Measurements from ENCODE around the gene HM13.
"Not testable (repeated sequence)": the region's sequence is repeated elsewhere in the genome, so short reads cannot be mapped to it uniquely, and the experiment has no call there.

Gene HM13

DNA sequence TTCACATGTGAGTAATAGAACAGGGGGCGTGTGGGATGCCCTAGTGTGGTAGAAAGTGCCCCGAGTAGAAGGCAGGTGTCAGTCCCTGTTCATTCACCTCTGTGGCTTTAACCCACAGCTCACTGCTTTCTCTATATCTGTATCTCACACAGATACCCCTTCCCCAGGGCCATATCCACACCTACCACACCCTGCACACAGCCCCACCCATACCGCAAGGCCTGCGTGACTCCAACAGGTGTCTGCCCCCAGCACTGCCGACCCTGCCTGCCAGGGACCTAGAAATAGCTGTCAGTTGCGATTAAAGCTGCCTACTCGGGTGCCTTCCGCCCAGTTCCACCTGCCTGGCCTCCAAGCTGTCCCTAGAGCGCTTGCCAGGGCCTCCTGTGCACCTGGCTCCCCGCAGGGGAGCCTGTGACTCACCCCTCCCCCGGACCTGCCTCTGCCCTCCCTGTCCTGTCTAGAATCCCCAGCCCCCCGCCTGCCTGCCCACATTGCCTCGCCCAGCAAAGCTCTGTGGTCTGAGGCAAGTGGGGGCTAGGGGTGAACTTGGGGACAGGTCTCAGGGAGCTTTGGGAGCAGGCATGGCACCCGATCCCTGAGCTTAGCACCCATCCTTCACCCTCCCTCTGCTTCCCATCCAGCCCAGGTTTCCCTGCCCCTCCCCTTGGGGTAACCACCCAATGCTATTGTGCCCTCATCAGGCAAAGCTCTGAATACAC is 52.6 kb downstream of the HM13 start:
- Mint-ChIP-seq H3K27ac (peak overlapping the region in 1 of 2 donors; percentile 81), H3K4me3 (no peak overlapping the region), H3K4me1 (peaks cover 41% of the 10 kb centered on the region), H3K9me3 (no peaks in the 10 kb centered on the region), H3K27me3 (no peaks in the 10 kb centered on the region)
- DNase-seq (no peak), ATAC-seq (peak; percentile 35)

DNA sequence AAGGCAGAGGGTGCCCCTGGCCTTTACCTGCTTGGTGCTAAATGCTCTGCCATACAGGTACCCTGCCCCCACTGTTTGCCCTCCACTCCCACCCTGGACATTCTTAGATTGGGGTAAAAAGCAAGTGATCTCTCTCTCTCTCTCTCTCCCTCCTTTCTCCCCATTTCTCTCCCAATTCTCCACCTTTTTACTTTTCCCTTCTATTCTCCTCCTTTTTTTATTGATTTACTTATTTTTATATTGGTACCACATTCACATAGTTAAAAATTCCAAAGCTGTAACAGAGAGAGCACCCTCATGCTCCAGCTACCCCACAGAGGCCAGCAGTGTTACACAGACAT is 53.1 kb downstream of the HM13 start:
- no peak for ATAC-seq
- no peak overlapping the region for H3K4me3 Mint-ChIP-seq

DNA sequence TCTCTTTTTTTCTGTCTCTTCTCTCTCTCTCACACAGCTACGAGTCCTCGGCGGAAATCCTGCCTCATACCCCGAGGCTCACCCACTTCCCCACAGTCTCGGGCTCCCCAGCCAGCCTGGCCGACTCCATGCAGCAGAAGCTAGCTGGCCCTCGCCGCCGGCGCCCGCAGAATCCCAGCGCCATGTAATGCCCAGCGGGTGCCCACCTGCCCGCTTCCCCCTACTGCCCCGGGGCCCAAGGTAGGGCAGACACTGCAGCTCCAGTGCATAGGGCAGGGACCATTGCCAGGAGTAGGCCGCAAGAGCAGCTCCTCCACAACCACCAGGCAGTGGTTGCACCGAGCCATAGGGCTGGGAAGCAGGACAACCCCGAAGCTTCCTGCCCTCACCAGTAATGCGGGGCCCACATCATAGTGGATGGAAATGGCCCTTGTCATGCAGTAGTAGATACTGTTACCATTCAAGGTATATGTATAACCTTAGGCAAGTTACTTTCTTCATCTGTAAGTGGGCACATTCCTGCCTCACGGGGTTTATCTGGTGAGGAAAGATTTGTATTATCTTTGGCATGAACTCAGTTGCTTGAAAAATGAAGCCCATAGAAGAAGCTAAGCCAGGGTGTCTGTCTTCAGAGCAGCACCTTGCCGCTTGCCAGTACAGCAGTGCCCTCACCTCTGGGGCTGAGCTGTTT is 53.9 kb downstream of the HM13 start:
- no peaks in the 10 kb centered on the region for H3K27me3 Mint-ChIP-seq
- no peak overlapping the region for H3K4me3 Mint-ChIP-seq
- peaks cover 50% of the 10 kb centered on the region for H3K4me1 Mint-ChIP-seq
- DNase-seq (no peak), ATAC-seq (no peak)
- H3K27ac Mint-ChIP-seq = peak overlapping the region in 1 of 2 donors; percentile 71
- no peaks in the 10 kb centered on the region for H3K9me3 Mint-ChIP-seq

More for the DNA sequence above, 53.1 kb downstream of the HM13 start:
- Mint-ChIP-seq H3K27me3 (no peaks in the 10 kb centered on the region), H3K27ac (no peak overlapping the region), H3K4me1 (peaks cover 44% of the 10 kb centered on the region), H3K9me3 (no peaks in the 10 kb centered on the region)
- DNase-seq = no peak

DNA sequence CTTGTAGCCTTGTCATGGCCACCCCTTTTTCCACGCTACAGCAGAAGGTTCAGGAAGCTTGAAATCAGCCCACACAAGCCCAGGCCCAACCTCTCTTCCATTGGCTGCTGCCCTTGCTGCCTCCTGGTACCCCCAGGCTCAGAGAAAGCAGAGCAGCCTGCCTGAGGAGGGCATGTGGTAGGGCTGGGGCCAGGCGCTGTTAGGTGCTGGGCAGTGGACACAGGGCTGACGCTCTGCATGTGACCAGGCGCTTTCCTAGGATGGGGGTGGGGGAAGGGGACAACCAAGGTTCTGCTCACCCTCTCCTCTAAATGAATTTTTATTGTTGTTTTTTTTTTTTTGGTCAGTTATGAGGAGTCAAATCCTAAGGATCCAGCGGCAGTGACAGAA is 54.5 kb downstream of the HM13 start:
- no peak for DNase-seq
- H3K27me3 Mint-ChIP-seq = no peaks in the 10 kb centered on the region
- H3K27ac Mint-ChIP-seq = peak overlapping the region in 1 of 2 donors; percentile 71
- no peak for ATAC-seq
- H3K4me3 Mint-ChIP-seq = no peak overlapping the region
- no peaks in the 10 kb centered on the region for H3K9me3 Mint-ChIP-seq
- peaks cover 56% of the 10 kb centered on the region for H3K4me1 Mint-ChIP-seq

DNA sequence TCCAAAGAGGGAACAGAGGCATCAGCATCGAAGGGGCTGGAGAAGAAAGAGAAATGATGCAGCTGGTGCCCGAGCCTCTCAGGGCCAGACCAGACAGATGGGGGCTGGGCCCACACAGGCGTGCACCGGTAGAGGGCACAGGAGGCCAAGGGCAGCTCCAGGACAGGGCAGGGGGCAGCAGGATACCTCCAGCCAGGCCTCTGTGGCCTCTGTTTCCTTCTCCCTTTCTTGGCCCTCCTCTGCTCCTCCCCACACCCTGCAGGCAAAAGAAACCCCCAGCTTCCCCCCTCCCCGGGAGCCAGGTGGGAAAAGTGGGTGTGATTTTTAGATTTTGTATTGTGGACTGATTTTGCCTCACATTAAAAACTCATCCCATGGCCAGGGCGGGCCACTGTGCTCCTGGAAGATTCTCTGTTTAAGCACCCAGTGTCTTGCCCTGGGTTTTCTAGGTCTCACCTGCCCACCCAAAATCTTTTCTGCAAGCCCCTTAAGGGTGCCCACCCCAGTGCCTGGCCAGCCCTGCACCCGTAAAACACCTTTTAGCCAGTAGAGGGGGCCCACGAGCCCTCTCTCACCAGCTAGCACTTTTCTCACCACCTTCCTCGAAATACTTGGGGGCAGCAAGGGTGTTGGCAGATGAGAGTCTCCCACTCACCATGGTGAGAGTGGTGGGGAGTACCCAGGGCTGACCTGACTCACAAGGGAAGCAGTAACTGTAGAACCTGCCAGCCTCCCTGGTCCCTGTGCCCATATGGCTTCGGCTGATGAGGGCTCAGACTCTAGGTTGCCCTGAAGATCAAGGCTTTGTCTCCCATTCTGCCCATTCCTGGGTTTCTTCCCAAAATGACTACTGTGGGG is 55.1 kb downstream of the HM13 start:
- Mint-ChIP-seq H3K4me1 (peaks cover 61% of the 10 kb centered on the region), H3K9me3 (no peaks in the 10 kb centered on the region), H3K27me3 (no peaks in the 10 kb centered on the region), H3K27ac (peak overlapping the region in 1 of 2 donors; percentile 20), H3K4me3 (no peak overlapping the region)
- DNase-seq (peak; percentile 64 to 68), ATAC-seq (peak; percentile 5)

DNA sequence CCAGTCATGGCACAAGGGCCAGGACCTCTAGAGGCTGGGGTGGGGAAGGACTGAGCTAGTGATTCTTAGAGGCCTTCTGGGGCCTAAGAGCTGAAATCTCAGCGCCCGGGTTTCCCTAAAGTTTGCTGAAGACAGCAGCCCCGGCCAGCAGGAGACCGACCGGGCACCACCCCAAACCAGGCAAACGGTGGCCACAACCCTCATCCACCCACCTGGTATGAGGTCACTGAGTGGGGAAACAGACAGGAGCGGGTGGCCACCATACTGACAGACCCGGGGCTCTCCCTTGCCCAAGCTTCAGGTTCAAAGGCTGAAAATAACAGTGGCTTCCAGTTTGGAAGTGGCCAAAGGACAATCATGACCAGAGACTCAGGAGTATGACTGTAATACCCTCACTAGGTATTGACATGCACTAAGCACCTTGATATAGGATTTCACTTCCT is 55.8 kb downstream of the HM13 start:
- Mint-ChIP-seq H3K27ac (no peak overlapping the region), H3K4me3 (no peak overlapping the region), H3K27me3 (no peaks in the 10 kb centered on the region), H3K4me1 (peaks cover 61% of the 10 kb centered on the region), H3K9me3 (no peaks in the 10 kb centered on the region)
- DNase-seq = no peak
- ATAC-seq = no peak

DNA sequence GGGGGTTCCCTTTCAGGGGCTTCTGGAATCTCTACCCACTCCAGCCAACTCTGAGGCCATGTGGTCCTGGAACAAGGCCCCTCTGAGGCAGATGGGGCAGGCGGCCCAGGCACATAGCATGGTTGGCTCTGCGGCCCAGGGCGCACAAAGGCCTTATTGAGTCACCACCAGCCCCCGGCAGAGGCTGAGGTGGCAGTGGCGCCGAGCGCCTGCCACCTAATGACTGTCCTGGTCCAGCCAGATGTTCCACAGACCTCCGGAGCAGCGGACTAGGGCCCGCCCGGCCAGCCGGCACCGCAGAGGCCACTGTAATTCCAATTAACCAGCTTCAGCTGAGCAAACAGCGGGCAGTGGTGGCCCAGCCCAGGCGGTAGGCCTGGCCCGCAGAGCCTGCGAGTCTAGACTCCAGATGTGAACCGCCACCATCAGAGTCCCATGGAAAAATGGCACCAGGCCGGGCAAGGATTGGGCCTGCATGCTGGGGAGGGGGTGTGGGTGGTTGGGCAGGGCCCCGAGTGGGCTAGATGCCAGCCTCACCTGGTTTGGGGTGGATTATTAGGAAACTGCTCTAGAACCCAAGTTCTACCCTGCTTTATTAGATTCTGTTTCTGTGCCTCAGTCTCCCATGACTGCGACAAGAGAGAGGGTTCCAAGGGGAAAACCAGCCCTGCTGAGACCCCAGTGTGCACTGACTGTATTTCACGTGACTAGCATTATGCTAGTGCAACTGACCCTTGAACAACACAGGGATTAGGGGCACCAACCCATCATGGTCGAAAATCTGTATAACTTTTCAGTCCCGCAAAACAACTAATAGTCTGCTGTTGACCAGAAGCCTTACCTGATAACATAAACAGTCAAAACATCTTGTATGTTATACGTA is 56.7 kb downstream of the HM13 start:
- DNase-seq (no peak), ATAC-seq (no peak)
- no peaks in the 10 kb centered on the region for H3K27me3 Mint-ChIP-seq
- H3K9me3 Mint-ChIP-seq = no peaks in the 10 kb centered on the region
- H3K4me3 Mint-ChIP-seq = no peak overlapping the region
- H3K4me1 Mint-ChIP-seq = peaks cover 58% of the 10 kb centered on the region
- H3K27ac Mint-ChIP-seq = no peak overlapping the region

DNA sequence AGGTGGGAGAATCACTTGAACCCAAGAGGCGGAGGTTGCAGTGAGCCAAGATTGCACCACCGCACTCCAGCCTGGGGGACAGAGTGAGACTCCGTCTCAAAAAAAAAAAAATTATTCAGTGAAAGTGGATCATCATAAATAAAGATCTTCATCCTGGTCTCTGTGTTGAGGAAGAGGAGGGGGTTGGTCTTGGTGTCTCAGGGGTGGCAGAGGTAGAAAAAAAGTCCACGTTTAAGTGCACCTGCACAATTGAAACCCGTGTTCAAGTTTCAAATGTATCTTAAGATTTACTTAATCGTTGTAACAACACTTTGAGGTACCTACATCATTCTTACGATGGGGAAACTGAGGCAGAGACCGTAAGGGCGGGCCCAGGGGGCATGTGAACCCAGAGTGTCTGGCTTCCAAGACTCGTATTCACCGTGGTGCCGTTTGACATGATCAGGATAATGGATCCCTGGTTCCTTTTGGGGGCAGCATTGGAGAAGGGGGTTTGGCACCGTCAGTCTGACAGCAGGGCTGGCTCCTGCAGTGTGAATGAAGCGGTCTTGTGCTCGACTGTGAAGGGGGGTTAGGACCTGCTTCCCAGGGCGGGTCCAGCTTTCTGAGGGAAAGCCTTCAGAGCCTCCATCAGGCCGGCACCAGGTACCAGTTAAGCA is 57.9 kb downstream of the HM13 start:
- H3K27ac Mint-ChIP-seq = peak overlapping the region; percentile 86 to 98
- peak overlapping the region; percentile 86 to 95 for H3K4me3 Mint-ChIP-seq
- ATAC-seq = peak; percentile 10
- H3K27me3 Mint-ChIP-seq = no peaks in the 10 kb centered on the region
- H3K4me1 Mint-ChIP-seq = peaks cover 53% of the 10 kb centered on the region
- peak in 1 of 2 donors; percentile 34 for DNase-seq
- H3K9me3 Mint-ChIP-seq = no peaks in the 10 kb centered on the region

DNA sequence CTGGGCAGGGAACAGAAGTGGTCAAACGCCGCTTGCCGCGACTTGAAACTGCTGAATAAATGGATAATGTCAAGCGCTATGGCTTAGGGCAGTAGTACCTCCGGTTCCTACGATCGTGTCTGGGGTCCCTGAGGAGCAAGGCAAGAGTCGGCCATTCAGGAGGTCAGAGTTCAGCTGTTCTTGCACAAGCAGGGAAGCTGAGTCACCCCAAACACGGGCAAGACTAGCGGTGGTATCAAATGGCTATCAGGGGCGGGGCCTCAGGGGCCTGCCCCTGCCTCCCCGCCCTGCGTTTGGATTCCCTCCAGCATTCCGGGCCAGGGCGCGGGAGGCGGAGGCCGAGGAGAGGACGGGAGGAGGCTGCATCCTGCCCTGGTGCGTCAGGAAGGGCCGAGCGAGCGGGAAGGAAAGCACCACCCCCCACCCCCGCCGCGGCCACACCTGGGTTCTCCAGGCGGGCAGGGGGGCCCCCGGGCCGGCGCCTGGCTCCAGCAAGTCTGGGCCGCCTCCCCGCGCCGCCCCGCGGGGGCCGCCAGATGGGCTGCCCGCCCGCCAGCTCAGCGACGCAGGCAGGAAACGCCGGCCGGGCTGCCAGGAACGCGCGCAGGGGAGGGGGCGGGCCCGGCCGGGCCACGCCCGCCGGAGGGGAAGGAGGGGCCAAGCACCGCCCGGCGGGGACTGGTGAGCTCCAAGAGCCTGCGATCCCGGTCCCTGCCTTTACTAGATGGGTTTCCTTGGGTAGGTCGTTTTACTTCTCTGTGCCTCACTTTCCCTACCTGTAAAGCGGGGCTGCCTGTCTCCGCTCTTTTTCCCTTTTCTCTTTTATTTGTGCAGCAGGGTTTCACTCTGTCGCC is 58.7 kb downstream of the HM13 start:
- H3K4me1 Mint-ChIP-seq = peaks cover 45% of the 10 kb centered on the region
- peak; percentile 80 to 82 for DNase-seq
- peak; percentile 92 for ATAC-seq
- H3K9me3 Mint-ChIP-seq = no peaks in the 10 kb centered on the region
- H3K27me3 Mint-ChIP-seq = no peaks in the 10 kb centered on the region
- H3K4me3 Mint-ChIP-seq = peak overlapping the region; percentile 86 to 95
- H3K27ac Mint-ChIP-seq = peak overlapping the region; percentile 88 to 98

DNA sequence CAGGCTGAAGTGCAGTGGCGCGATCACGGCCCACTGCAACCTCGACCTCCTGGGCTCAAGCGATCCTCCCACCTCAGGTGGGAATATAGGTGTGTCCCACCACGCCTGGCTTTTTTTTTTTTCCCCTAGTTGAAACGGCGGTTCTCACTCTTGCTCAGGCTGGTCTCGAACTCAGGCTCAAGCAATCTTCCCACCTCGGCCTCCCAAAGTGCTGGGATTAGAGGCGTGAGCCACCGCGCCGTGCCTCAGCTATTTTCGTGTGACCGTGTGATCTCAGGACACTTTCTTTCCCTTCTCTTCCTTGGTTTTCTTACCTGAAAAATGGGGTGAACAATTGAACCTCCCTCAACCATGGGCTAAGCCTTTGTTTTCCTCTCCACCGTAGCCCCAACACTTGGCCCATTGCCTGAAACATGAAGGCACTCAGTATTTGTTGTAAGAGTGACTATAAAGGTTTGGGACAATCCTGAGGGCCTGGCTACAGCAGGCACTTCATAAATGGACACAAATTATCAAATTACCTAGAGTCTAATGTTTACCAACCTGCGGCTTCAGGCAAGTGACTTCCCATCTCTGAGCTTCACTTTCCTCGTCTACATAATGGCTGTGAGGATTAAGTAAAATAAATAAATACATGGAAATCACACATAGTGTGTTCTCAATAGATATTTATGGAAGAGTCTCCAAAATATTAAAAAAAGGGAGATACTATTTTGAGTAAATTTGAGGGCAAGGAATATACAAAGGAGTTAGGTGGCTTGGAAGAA is 59.5 kb downstream of the HM13 start:
- peak; percentile 4 for ATAC-seq
- Mint-ChIP-seq H3K27me3 (no peaks in the 10 kb centered on the region), H3K4me1 (peaks cover 40% of the 10 kb centered on the region), H3K9me3 (no peaks in the 10 kb centered on the region), H3K27ac (peak overlapping the region; percentile 77 to 88), H3K4me3 (peak overlapping the region; percentile 86 to 95)
- DNase-seq = no peak

DNA sequence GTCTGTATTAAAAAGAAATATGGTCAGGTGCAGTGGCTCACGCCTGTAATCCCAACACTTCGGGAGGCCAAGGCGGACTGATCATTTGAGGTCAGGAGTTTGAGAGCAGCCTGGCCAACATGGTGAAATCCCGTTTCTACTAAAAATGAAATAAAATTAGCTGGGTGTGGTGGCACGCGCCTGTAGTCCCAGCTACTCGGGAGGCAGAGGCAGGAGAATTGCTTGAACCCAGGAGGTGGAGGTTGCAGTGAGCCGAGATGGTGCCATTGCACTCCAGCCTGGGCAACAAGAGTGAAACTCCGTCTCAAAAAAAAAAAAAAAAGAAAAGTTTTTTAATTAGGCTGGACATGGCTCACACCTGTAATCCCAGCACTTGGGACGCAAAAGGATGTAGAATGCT is 60.7 kb downstream of the HM13 start:
- DNase-seq, H3K27me3 Mint-ChIP-seq, H3K9me3 Mint-ChIP-seq, ATAC-seq, H3K4me3 Mint-ChIP-seq: not testable (repeated sequence)
- Mint-ChIP-seq H3K4me1 (peaks cover 28% of the 10 kb centered on the region), H3K27ac (peak overlapping the region in 1 of 2 donors; percentile 12)

DNA sequence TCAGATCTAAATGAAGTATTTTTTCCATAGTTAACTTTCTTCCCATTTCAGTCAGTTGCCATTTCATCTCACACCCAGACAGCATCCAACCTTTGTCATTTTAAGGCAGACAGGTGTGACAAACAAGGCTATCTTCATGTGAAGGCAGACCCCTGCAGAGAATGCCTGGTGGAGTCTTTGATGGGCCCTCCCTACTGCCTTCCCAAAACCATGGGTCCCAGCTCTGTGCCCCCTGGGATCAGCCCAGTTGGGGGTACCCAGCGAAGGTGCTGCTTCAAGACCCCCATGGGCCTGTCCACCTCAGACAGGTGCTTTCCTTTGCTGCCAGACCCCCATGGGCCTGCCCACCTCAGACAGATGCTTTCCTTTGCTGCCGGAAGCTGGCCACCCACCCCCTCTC is 62.5 kb downstream of the HM13 start:
- no peaks in the 10 kb centered on the region for H3K27me3 Mint-ChIP-seq
- no peaks in the 10 kb centered on the region for H3K9me3 Mint-ChIP-seq
- H3K27ac Mint-ChIP-seq = no peak overlapping the region
- H3K4me1 Mint-ChIP-seq = peaks cover 28% of the 10 kb centered on the region
- no peak for ATAC-seq
- DNase-seq = no peak
- no peak overlapping the region for H3K4me3 Mint-ChIP-seq

DNA sequence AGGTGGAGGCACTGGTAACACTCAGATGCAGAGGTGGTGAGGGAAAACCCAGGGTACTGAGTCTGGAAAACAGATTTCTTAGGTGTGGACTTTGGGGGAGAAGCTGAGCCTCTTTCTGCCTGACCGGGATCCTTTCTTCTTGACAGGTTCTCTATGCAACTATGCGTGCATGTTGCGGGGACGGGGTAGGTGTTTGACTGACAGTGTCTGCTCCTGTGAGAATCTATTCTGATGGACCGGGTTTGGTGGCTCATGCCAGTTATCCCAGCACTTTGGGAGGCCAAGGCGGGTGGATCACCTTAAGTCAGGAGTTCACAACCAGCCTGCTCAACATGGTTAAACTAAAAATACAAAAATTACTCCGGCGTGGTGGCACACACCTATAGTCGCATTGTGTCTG is 63.0 kb downstream of the HM13 start:
- no peak for ATAC-seq
- no peaks in the 10 kb centered on the region for H3K9me3 Mint-ChIP-seq
- peak overlapping the region in 1 of 2 donors; percentile 34 for H3K27ac Mint-ChIP-seq
- no peak for DNase-seq
- H3K4me1 Mint-ChIP-seq = peaks cover 25% of the 10 kb centered on the region
- H3K27me3 Mint-ChIP-seq = no peaks in the 10 kb centered on the region
- H3K4me3 Mint-ChIP-seq = peak overlapping the region; percentile 49 to 53
